ENCODE measurements around the gene STAC2.
A peak's percentile ranks its signal among the peaks of the same experiment; 100 is the strongest.
"Not testable (repeated sequence)": the region's sequence is repeated elsewhere in the genome, so short reads cannot be mapped to it uniquely, and the experiment has no call there.

STAC2 gene, protein sequence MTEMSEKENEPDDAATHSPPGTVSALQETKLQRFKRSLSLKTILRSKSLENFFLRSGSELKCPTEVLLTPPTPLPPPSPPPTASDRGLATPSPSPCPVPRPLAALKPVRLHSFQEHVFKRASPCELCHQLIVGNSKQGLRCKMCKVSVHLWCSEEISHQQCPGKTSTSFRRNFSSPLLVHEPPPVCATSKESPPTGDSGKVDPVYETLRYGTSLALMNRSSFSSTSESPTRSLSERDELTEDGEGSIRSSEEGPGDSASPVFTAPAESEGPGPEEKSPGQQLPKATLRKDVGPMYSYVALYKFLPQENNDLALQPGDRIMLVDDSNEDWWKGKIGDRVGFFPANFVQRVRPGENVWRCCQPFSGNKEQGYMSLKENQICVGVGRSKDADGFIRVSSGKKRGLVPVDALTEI

DNA sequence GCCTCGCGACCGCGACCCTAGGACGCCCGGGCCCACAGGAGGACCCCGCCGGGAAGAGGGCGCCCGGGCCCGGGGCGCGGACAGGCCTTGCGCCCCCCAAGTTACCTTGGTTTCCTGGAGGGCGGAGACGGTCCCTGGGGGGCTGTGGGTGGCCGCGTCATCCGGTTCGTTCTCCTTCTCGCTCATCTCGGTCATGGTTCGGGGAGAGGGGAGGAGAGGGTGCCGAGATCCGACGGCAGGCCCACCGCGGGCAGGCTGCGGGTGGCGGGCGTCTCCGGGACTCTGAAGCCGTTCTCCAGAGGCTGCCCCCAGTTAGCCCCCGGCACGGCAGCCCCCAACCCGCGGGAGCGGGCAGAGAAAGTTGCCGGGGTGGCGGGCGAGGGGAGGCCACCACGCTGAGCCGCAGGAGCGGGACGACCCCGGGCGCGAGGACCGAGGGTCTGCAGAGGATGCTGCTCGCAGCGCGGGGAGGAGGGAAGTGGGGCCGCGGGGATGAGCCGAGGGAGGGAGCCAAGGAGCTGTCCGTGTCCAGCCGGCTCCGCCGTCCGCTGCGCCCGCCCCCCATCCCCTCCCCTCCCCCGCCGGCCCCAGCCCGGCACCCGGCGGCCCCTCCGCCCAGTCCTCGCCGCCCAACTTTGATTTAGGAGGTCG is at the start of gene STAC2:
TSS of gene STAC2 (minus strand) at position 638 of the 651 bp plus-strand sequence. CDS start at position 195, 443 bp downstream.
- DNase-seq (ENCODE audit: extremely low read depth in 1 of 2, low read depth in 1 of 2), result no peak

DNA sequence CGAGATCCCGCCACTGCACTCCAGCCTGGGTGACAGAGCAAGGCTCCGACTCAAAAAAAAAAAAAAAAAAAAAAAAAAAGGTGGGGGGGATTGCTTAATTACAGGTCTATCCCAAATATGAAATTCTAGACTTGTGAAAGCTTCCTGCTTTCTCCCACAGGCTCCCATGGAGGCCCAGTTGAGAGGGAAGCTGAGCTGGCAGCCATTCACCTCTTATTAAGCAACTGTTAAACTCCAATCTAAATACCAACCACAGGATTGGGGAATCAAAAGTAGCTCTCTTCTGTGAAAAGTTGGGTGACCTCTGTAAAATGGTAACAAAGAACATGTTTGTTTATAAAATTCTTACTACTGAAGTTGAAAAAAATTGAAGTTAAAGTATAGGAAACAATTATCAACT is 45.8 kb upstream of the STAC2 start:
- no peak for DNase-seq (ENCODE audit: extremely low read depth in 1 of 2, low read depth in 1 of 2)

DNA sequence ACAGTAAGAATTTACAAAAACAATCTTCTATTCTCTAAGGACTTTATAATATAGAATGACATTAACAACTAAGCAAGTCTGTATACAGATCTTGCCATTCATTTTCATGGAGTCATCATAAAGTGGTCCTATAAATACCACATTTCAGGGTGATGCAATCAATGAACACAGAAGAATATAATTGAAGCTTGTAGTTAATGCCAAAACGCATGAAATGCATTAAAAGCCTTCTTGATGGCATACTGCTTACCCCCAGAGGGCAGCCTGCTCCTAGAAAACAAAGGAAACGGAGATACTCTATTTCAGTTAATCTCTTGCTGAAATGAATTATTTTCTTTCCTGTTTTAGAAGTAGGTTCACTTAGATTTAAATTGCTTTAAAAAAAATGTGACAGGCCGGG is 45.2 kb upstream of the STAC2 start:
- DNase-seq (ENCODE audit: extremely low read depth in 1 of 2, low read depth in 1 of 2), result no peak

DNA sequence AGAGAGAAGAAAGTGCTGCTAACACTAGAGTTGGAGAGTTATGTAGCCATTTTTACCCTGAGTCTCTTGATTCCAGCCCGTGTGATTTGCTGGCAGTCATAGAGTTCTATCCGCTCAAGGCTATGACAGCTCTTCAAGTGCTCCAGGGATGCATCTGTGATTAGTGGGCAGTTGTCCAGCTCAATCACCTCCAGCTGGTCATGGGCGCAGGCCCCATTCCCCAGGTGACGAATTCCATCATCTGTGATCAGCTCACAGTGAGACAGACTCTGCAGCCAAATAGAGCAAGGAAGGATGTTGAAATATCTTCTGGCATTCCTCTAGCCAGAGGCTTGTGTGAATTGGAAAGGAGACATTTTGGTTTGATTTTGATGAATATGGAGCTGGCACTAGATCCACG is 38.4 kb upstream of the STAC2 start:
- DNase-seq (ENCODE audit: extremely low read depth in 1 of 2, low read depth in 1 of 2), result no peak

DNA sequence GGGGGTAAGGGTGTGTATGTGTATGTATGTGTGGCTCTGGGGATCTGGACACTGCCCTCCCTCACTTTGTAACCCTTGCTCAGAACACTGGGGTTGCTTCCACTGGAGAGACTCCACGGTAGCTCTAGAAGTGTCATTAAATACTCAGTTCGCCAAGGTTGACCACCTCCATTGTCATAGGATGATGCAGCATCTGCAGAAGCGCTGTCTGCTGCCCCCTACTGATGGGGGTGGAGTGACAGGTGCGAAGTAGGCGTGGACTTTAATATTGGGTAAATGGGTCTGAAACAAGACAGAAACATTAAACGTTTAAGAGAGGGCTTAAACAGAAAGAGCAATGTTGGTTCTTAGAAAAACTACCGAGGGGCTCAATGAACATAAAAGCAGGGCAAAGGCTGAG is 35.5 kb upstream of the STAC2 start:
- no peak for DNase-seq (ENCODE audit: extremely low read depth in 1 of 2, low read depth in 1 of 2)

DNA sequence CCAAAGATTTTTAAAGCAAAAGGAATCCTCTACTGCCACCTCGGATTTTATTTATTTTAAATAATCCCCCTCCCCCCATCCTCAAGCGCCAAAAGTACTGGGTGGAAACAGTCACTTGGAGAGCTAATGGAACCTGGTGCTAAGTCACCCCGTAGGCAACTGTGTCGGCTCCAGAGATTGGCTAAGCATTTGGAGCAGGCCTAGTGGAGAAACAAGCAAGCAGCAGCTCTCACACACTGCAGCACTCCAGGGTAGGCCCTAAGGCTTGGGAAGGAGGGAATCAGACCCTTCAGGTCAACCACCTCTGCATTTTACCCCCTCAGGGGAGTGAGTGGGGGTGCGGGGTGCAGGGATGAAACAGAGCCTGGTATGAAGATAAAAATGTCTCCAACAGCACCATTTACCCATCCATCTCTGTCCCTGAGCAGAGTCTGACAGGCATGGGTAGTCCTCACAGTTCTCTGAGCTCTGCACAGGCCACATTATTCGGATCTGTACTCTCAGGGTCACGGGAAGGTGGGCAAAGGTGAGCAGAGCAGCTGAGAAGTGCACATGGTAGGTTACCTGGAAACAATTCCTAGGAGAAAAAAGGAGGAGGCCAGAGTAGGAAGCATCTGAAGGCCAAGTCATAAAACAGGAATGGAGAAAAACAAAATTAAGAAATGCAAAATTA is 27.2 kb upstream of the STAC2 start:
- no peak for DNase-seq (ENCODE audit: extremely low read depth in 1 of 2, low read depth in 1 of 2)

DNA sequence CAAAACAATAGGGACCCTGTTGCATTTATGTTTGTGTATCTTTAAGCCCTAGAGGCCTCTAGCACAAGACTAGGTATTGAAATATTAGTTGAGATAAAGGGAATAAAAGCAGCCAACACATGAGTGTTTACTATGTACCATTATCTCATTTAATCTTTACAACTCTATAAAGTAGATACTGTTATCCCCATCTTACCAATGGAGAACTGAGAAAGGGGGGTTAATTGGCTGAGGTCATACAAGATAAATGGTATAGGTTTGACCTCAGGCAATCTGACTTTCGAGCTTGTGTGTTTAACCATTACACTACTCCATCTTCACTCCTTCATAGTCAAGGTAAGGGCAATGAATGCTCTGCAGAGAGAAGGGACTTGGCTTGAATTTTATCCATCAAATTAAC is 26.3 kb upstream of the STAC2 start:
- DNase-seq (ENCODE audit: extremely low read depth in 1 of 2, low read depth in 1 of 2), result no peak

DNA sequence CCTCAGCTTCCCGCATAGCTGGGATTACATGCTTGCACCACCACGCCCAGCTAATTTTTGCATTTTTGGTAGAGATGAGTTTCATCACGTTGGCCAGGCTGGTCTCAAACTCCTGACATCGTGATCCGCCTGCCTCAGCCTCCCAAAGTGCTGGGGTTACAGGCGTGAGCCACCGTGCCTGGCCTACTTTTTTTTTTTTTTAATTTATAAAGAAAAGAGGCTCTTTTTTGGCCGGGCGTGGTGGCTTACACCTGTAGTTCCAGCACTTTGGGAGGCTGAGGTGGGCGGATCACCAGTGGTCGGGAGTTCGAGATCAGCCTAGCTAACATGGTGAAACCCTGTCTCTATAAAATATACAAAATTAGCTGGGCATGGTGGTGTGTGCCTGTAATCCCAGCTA is 24.3 kb upstream of the STAC2 start:
- DNase-seq (ENCODE audit: extremely low read depth in 1 of 2, low read depth in 1 of 2), result not testable (repeated sequence)

DNA sequence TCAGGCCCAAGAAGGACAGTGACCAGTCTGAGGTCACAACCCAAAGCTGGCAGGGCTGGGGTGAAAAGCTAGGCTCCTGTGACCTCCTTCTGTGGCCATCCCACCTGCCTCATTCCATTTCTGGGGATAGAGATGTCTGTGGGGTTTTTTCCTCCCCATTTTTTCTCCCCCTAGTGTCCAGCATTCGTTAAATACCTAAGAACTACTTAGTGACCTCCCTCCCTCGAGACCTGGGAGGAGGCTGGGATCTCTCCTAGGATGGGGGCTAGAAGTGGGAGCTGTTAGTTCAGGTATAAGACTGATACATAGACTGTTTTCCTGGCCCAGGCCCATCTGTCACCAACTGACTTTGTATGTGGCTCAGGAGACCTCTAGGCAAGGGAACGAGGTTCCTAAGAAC is 20.5 kb upstream of the STAC2 start:
- DNase-seq (ENCODE audit: extremely low read depth in 1 of 2, low read depth in 1 of 2), result no peak

DNA sequence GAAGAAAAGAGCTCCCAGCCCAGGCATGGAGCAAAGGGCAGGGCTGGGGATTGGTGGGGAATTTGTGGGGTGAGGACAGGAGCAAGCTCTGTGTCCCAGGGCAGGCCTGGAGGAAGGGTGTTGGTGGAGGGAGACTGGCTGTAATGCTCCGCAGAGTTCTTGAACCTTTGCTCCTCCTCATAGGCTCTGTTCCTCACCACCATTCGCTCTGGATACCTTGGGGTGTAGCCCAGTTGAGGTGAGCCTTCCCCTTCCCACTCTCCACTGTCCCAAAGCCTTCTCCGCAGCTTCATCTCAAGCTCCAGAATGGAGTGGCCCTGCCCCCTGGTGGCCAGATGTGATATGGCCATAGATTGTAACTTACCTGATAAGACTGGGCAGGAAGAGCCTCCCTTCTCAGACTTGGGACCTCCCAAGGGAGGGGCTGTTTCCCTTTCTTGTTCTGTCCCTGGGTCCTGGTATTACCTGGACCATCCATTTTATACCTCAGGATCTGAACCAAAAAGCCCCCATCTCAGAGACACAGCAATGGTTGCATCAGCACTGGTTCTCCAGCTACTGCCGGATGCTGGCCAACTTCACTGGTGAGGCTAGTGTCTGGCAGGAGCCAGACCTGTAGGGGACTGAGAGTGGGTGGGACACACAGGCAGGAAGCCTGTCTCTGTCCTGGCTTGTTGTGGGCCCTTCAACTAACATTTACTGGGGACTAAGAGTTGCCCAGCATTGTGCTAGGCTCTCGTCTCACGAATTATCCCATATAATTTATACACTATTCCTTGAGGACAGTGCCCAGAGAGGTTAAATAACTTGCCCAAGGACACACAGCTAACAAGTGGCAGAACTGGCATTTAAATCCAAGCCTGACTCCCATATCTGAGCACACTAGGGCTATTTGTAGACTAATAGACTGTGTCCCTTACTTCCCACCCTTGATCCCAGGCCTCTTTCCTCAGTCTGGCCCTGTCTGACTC is 19.1 kb upstream of the STAC2 start:
- DNase-seq (ENCODE audit: extremely low read depth in 1 of 2, low read depth in 1 of 2), result peak; percentile 65 to 84

DNA sequence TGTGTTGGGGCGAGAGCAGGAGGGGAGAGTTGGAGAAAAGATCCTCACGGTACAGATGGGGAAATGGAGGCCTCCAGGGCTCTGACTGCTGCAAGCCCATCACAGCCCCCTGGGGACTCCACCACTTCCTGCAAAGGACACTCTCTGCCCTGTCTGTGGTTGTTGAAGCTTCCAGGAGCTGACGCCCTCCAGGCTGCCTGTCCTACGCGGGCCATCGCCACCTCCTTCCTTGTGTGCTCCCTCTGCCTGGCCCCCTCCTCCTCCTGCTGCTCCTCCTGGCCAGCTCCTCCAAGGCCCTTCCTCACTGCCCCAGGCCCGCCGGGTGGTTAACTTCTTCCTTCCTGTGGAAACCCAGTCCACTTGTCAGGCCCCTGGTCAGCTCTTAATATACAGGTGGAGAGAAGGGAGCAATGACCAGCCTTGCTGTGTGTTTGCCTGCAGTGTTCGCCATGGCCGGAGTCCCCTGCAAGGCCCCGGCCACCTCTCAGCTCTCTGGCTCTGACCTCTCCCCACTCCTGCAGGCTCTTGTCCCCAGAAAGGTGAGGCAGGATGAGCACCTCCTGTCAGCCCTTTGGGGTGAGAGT is 18.4 kb upstream of the STAC2 start:
- DNase-seq (ENCODE audit: extremely low read depth in 1 of 2, low read depth in 1 of 2), result no peak

DNA sequence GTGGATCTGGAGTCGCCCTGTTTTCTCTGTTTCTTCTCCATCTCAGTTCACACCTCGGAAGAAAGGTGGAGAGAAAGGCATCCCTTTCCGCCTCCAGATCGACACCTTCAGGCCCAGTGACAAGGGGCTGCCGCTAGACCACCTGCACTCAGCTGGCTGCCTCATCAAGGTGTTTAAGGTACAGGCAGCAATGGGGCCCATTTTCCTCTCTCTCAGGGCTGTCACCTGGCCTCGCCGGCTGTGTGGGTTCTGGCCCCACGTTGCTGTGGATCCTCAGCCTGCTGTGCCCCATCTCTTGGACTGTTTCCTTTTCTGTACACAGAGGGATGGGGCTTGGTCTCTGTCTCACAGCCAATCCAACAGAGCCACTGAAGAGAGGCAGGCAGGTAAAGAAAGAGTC is 17.4 kb upstream of the STAC2 start:
- no peak for DNase-seq (ENCODE audit: extremely low read depth in 1 of 2, low read depth in 1 of 2)

DNA sequence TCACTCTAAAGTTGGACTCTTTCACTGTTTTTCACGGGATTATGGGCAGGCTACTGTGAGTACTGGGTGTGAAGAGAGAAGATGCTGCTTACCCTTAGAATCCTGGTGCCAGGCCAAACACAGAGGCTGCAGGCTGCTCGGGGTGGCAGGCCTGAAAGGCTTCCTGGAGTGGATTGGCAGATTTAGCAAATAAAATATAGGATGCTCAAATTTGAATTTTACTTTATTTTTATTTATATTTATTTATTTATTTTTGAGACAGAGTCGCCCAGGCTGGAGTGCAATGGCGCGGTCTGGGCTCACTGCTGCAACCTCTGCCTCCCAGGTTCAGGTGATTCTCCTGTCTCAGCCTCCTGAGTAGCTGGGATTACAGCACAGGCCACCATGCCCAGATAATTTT is 14.9 kb upstream of the STAC2 start:
- no peak for DNase-seq (ENCODE audit: extremely low read depth in 1 of 2, low read depth in 1 of 2)

DNA sequence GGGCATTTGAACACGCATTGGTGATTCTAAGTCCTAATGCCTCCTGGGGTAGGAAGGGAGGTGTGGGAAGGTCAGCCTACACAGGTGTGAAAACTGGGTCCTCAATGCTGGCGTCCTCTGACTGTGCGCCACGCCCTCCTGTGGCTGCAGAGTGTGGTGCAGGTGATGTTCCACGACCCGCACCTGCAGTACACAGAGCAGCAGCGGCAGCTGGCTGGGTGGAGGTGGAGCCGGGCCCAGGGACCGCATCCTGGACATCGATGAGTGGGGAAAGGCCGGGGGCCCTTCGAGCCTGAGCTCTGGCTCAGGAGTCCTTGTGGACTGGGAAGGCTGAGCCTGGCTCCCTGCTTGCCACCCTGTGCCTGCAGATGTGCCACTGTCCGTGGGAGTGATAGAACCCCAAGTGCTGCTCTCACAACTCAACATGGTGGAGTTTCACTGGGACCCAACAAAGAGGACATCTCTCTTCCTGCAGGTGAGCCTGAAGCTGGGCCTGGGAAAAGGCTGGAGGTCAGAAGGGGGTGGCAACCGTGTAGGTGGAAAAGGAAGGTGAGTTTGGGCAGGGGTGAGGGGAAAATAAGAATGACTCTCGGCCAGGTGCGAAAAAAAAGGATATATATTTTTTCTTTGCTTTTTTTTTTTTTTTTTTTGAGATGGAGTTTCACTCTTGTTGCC is 14.0 kb upstream of the STAC2 start:
- DNase-seq (ENCODE audit: extremely low read depth in 1 of 2, low read depth in 1 of 2), result peak; percentile 38 to 43

DNA sequence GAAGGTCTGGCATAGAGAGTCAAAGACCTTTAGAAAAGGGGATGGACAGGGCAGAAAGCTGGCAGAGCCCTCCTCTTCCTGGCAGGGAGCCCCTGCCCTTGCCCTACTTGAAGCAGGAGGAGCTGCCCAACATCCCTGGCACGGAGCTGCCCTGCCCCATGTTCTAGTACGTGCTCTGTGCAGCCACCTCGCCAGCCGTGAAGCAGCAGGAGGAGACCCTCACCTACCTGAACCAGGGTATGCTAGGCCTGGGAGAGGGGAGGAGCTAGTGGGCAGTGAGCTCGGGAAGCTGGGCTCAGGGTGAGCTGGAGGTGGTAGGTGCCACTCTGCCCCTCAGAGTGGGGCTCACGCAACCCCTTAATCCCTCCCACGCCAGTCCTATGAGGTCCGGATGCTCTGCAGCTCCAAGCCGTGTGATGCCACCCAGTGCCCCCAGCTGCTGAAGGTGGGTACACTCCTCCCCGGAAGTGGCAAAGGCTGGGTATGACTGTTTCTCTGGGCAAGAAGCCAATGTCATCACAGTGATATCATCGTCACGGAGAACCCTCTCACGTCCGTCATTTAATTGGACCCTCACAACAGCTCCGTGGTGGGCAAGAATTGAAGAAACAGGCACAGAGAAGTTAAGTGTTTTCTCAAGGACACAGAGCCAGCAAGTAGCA is 12.7 kb upstream of the STAC2 start:
- peak; percentile 63 to 68 for DNase-seq (ENCODE audit: extremely low read depth in 1 of 2, low read depth in 1 of 2)

DNA sequence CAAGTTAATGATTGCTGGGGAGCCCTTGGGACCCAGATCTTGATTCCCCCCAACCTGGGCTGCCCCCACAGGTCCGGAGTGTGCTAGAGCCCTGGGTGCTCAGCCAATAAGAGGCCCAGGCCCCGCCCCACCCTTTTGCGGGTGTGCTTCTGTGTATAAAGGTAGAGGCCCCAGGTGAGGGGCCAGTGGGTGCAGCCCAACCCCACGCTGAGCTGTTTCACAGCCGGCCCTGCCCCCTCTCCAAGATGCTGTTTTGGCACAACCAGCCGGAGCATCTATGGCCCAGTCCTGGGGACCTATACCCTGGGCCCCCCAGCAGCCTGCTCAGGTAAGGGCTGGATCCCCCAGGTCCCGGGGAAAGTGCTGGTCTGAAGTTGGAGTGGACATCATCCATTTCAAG is 11.8 kb upstream of the STAC2 start:
- no peak for DNase-seq (ENCODE audit: extremely low read depth in 1 of 2, low read depth in 1 of 2)

DNA sequence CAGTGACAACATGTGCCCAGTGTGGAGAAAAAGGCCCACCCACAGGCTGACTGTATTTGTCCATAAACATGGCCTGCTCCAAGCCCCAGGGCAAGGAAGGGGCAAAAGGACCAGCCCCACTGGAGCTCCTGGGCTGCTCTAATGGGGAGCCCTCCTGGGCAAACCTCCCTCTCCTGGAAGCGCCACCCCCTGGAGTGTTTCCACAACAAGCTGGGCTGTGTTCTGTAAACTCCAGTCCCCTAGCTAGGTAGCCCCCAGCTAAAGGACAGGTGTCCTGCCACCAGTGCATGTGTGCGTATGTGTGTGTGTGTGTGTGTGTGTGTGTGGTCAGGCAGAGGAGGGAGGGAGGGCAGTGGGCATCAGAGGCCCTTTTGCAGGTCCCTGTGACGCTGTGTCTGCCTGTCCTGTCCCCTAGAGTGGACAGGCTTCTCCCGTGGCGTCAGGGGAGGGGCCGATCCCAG is 11.3 kb upstream of the STAC2 start:
- DNase-seq (ENCODE audit: extremely low read depth in 1 of 2, low read depth in 1 of 2), result no peak

DNA sequence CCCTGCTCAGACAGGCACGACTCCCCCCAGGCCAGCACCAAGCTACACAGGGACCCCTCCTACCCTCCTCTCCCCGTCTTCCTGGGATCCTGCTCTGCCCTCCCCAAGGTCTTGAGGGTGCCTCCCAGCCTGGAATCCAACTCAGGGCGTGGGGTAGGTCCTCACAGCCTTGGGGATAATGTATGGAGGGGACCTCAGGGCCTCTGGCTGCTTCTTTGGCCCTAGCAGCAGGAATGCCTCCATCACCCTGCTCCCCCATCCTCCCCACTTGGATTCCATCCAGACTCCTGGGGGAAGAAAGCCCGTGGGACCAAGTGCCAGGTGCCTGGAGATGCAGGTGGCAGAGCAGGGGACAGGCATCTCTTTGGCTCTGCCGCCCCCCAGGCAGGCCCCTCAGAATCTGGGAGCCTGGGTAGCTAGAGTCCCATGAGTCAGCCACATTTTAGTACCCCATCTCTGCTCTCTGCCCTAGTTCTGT is 10.7 kb upstream of the STAC2 start:
- no peak for DNase-seq (ENCODE audit: extremely low read depth in 1 of 2, low read depth in 1 of 2)

All from activated CD8-positive, alpha-beta memory T cell treated with anti-CD3 and anti-CD28 coated beads for 1 hour (primary cell).